GM13977 (cell line): ENCODE data around the gene EEF2K.

Source experiments
- DNase-seq: peaks from one replicate; pipeline ENCODE4 v3.0.0; 2012; ENCODE audit warnings: low spot score
- CTCF ChIP-seq: IDR thresholded peaks from 2 replicates; pipeline ENCODE4 v1.5.1; 2012; ENCODE audit warnings: mild to moderate bottlenecking, control low read depth; ENCODE audit not compliant: insufficient read depth; ENCODE audit errors: extremely low read depth, missing control alignments
- in situ Hi-C: fragments of 300-500 bp; cut with MboI; formaldehyde crosslinking; loops from one replicate; pipeline ENCODE4 v1.12.0; 2022; ENCODE audit warnings: low sequenced_read_pairs, low pct_unique_long_range_greater_than_20kb, mixed read lengths, inconsistent platforms; ENCODE audit not compliant: unreplicated experiment

EEF2K gene

GRCh38 chr16:22189473-22190080, 16.5 kb upstream of the EEF2K start:
- TF ChIP-seq CTCF = no peak
- DNase-seq = no peak
- in situ Hi-C loops = loop anchor here (10.0 kb wide), 1 partner anchor 195 kb away; no protein-coding TSS in a partner anchor

GRCh38 chr16:22190081-22190775, 15.8 kb upstream of the EEF2K start:
- peak; percentile 94 for DNase-seq
- no peak for TF ChIP-seq CTCF
- in situ Hi-C loops = no loop called here

- in situ Hi-C loops = no loop called here
- TF ChIP-seq CTCF = no peak
- peak; percentile 78 for DNase-seq
Observed at GRCh38 chr16:22190776-22191531, 15.1 kb upstream of the EEF2K start.

GRCh38 chr16:22191532-22192260, 14.4 kb upstream of the EEF2K start:
- no peak for TF ChIP-seq CTCF
- no peak for DNase-seq
- in situ Hi-C loops = no loop called here

GRCh38 chr16:22192261-22193062, 13.6 kb upstream of the EEF2K start:
- DNase-seq = peak; percentile 58

More at GRCh38 chr16:22192261-22193062, 13.6 kb upstream of the EEF2K start:
- in situ Hi-C loops = no loop called here
- TF ChIP-seq CTCF = no peak
